Esophagus muscularis mucosa (tissue), 3 donors: ENCODE data around the gene AKT3.
"Not testable (repeated sequence)": the region's sequence is repeated elsewhere in the genome, so short reads cannot be mapped to it uniquely, and the experiment has no call there.

ENCODE experiments used
- POLR2A ChIP-seq: fragments of 450-650 bp; IDR thresholded peaks from one replicate; pipeline ENCODE4 v1.6.1; 2017; ENCODE audit warnings: antibody characterized with exemption, moderate library complexity, mild to moderate bottlenecking, low read depth
- TF ChIP-seq, protein P1 (sequence below), 3 experiments: fragments of 200-600 bp in 2 of 3; fragments of 450-650 bp in 1 of 3; sonication (generic) in 2 of 3; IDR thresholded peaks; one replicate each; pipeline ENCODE4 v1.5.1; 2017 to 2019; ENCODE audit warnings: antibody characterized with exemption in 3 of 3, mild to moderate bottlenecking in 2 of 3, moderate library complexity in 1 of 3

DNA sequence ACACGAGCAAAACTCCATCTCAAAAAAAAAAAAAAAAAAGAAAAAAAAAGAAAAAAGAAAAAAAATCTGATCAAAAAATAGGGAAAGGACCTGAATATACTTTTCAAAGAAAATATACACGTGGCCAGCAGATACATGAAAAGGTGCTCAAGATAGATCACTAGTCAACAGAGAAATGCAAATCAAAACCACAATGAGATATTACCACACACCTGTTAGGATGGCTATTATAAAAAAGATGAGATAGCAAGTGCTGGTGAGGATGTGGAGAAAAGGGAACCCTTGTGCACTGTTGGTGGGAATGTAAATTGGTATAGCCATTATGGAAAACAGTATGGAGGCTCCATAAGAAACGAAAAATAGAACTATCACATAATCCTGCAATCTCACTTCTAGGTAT lies 260.8 kb downstream of the AKT3 start:
- TF ChIP-seq, protein P1, sequence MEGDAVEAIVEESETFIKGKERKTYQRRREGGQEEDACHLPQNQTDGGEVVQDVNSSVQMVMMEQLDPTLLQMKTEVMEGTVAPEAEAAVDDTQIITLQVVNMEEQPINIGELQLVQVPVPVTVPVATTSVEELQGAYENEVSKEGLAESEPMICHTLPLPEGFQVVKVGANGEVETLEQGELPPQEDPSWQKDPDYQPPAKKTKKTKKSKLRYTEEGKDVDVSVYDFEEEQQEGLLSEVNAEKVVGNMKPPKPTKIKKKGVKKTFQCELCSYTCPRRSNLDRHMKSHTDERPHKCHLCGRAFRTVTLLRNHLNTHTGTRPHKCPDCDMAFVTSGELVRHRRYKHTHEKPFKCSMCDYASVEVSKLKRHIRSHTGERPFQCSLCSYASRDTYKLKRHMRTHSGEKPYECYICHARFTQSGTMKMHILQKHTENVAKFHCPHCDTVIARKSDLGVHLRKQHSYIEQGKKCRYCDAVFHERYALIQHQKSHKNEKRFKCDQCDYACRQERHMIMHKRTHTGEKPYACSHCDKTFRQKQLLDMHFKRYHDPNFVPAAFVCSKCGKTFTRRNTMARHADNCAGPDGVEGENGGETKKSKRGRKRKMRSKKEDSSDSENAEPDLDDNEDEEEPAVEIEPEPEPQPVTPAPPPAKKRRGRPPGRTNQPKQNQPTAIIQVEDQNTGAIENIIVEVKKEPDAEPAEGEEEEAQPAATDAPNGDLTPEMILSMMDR (IDR thresholded peaks at IDR 0.05), result not testable (repeated sequence)
- not testable (repeated sequence) for TF ChIP-seq POLR2A
